CD4-positive, alpha-beta T cell (primary cell): Measurements from ENCODE around the gene MYRIP. TPM values are rescaled to one million over a fixed set of nuclear protein-coding genes. Genes with fewer than 3 reads are reported as not detected.

Source experiments
- ATAC-seq: fragments of 200-7000 bp; cut with Tn5 transposase; one replicate; pipeline ENCODE4 v1.10.0; 2022; ENCODE audit warnings: mild to moderate bottlenecking; ENCODE audit not compliant: poor library complexity
- CTCF ChIA-PET: fragments of 350-600 bp; sonication (Branson Sonifier 250); formaldehyde crosslinking; loops from one replicate; lab custom pipeline; 2021; ENCODE audit warnings: antibody characterized with exemption, inconsistent platforms; lab: Charles Lee
- POLR2A ChIA-PET: fragments of 350-600 bp; sonication (Branson Sonifier 250); formaldehyde crosslinking; loops from one replicate; lab custom pipeline; 2021; ENCODE audit warnings: antibody characterized with exemption, inconsistent platforms; lab: Charles Lee
- DNase-seq, 14 experiments: peaks; one replicate each; pipeline ENCODE4 v3.0.0-alpha.2; 2013 to 2020; ENCODE audit warnings: mixed read lengths in 2 of 14
- H3K27ac ChIP-seq, 2 donors: one replicate each; pipeline versions ENCODE4 v1.5.1 to v1.7.0; 2013; ENCODE audit warnings: low read length in 2 of 2, low read depth in 1 of 2, mild to moderate bottlenecking in 1 of 2
- H3K27me3 ChIP-seq, 2 experiments: 1 replicate in 1 of 2; 2 replicates in 1 of 2; pipeline versions ENCODE4 v1.6.1 to v1.7.0; 2013; ENCODE audit warnings: low read length in 2 of 2, control low read depth in 1 of 2, mild to moderate bottlenecking in 1 of 2, moderate library complexity in 1 of 2; ENCODE audit not compliant: insufficient read depth in 2 of 2, control insufficient read depth in 1 of 2
- H3K36me3 ChIP-seq: one replicate; pipeline ENCODE4 v1.6.1; 2013; ENCODE audit warnings: low read length, control low read depth; ENCODE audit not compliant: insufficient read depth
- H3K4me1 ChIP-seq: one replicate; pipeline ENCODE4 v1.6.1; 2013; ENCODE audit warnings: low read length, control low read depth; ENCODE audit not compliant: insufficient read depth
- H3K4me3 ChIP-seq: one replicate; pipeline ENCODE4 v1.5.1; 2013; ENCODE audit warnings: mild to moderate bottlenecking, low read length, moderate library complexity
- H3K9me3 ChIP-seq, 2 experiments: 1 replicate in 1 of 2; 2 replicates in 1 of 2; pipeline versions ENCODE4 v1.6.1 to v1.7.0; 2013; ENCODE audit warnings: low read length in 2 of 2, mild to moderate bottlenecking in 2 of 2, control low read depth in 1 of 2, moderate library complexity in 1 of 2; ENCODE audit not compliant: control insufficient read depth in 1 of 2, insufficient read depth in 1 of 2
- H3K27ac Mint-ChIP-seq: one replicate; pipeline ENCODE4 v1.8.0; 2020; ENCODE audit warnings: mixed read lengths
- H3K27me3 Mint-ChIP-seq: one replicate; pipeline ENCODE4 v1.8.0; 2021; ENCODE audit warnings: mixed read lengths
- H3K36me3 Mint-ChIP-seq: one replicate; pipeline ENCODE4 v1.8.0; 2021; ENCODE audit warnings: low read depth, mixed read lengths
- H3K4me1 Mint-ChIP-seq: one replicate; pipeline ENCODE4 v1.8.0; 2021; ENCODE audit warnings: low read depth, mixed read lengths
- H3K4me3 Mint-ChIP-seq: one replicate; pipeline ENCODE4 v1.8.0; 2020; ENCODE audit warnings: mild to moderate bottlenecking, mixed read lengths
- H3K9me3 Mint-ChIP-seq: one replicate; pipeline ENCODE4 v1.8.0; 2020; ENCODE audit warnings: mixed read lengths
- intact Hi-C, 2 experiments: fragments of 100-400 bp; cut with DNase I in 1 of 2; cut with micrococcal nuclease in 1 of 2; formaldehyde crosslinking; loops; one replicate each; pipeline versions ENCODE4 v1.15.1 to v1.9.0; 2023 to 2025; cut with DNase I, micrococcal nuclease
- total RNA-seq, 174 experiments: library from RNA in 2 of 174; stranded (reverse) in 2 of 174; gene quantifications; one replicate each; pipeline ENCODE4 v1.2.3 and lab custom pipeline; 2021 to 2026
- TF ChIP-seq, protein P1 (sequence below): fragments of 200-600 bp; IDR thresholded peaks from one replicate; pipeline ENCODE4 v1.8.0; 2022; ENCODE audit warnings: antibody characterized with exemption, mild to moderate bottlenecking

MYRIP gene
- total RNA-seq, 2 experiments from 2014 or later = not detected

DNA sequence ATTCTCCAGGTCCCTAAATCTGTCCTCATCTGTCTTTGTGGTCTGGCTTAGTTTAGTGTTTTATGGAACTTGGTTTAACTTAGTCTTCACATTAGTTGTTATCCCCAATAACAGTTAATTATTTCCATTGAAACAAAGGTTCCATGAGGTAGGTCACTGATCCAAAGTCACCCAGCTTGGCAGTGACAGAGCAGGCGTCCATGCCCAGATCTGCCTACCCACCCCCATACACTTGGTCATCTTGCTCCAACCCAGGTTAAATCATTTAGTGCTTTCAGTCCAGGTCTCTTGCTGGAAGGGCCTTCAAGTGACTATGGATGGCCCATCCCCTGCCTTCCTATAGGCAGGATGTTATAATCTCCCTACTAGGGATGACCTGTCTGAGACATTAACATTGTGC lies 127.4 kb downstream of the MYRIP start:
- no peak for ATAC-seq
- intact Hi-C loops = no loop called here
- H3K27ac ChIP-seq = no peak overlapping the region
- no peaks in the 10 kb centered on the region for H3K9me3 Mint-ChIP-seq
- H3K4me3 ChIP-seq = no peak overlapping the region
- no peak for DNase-seq
- H3K4me1 ChIP-seq = no peaks in the 10 kb centered on the region
- H3K36me3 ChIP-seq = no peaks in the 10 kb centered on the region
- H3K4me3 Mint-ChIP-seq = no peak overlapping the region
- POLR2A ChIA-PET = no interaction called here
- CTCF ChIA-PET = no interaction called here
- TF ChIP-seq, protein P1, sequence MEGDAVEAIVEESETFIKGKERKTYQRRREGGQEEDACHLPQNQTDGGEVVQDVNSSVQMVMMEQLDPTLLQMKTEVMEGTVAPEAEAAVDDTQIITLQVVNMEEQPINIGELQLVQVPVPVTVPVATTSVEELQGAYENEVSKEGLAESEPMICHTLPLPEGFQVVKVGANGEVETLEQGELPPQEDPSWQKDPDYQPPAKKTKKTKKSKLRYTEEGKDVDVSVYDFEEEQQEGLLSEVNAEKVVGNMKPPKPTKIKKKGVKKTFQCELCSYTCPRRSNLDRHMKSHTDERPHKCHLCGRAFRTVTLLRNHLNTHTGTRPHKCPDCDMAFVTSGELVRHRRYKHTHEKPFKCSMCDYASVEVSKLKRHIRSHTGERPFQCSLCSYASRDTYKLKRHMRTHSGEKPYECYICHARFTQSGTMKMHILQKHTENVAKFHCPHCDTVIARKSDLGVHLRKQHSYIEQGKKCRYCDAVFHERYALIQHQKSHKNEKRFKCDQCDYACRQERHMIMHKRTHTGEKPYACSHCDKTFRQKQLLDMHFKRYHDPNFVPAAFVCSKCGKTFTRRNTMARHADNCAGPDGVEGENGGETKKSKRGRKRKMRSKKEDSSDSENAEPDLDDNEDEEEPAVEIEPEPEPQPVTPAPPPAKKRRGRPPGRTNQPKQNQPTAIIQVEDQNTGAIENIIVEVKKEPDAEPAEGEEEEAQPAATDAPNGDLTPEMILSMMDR = no peak
- no peaks in the 10 kb centered on the region for H3K9me3 ChIP-seq
- H3K4me1 Mint-ChIP-seq = no peaks in the 10 kb centered on the region
- no peaks in the 10 kb centered on the region for H3K27me3 ChIP-seq
- H3K27me3 Mint-ChIP-seq = peaks cover 7% of the 10 kb centered on the region
- no peaks in the 10 kb centered on the region for H3K36me3 Mint-ChIP-seq
- no peak overlapping the region for H3K27ac Mint-ChIP-seq

- TF ChIP-seq, protein P1 = no peak
- Mint-ChIP-seq H3K36me3 (no peaks in the 10 kb centered on the region), H3K27ac (no peak overlapping the region), H3K27me3 (peaks cover 11% of the 10 kb centered on the region), H3K9me3 (no peaks in the 10 kb centered on the region), H3K4me1 (no peaks in the 10 kb centered on the region), H3K4me3 (no peak overlapping the region)
- no peak overlapping the region for H3K27ac ChIP-seq
- no peak overlapping the region for H3K4me3 ChIP-seq
- POLR2A ChIA-PET = no interaction called here
- H3K36me3 ChIP-seq = no peaks in the 10 kb centered on the region
- CTCF ChIA-PET = no interaction called here
- no peak for DNase-seq
- H3K4me1 ChIP-seq = no peaks in the 10 kb centered on the region
- no peak for ATAC-seq
- intact Hi-C loops = no loop called here
- H3K9me3 ChIP-seq = no peaks in the 10 kb centered on the region
- H3K27me3 ChIP-seq = no peaks in the 10 kb centered on the region
Observed at GRCh38 chr3:39937315-39937714, 127.9 kb downstream of the MYRIP start.

- ChIA-PET POLR2A (no interaction called here), CTCF (no interaction called here)
- H3K36me3 Mint-ChIP-seq = no peaks in the 10 kb centered on the region
- H3K4me1 Mint-ChIP-seq = no peaks in the 10 kb centered on the region
- H3K27me3 Mint-ChIP-seq = peaks cover 11% of the 10 kb centered on the region
- Histone ChIP-seq H3K9me3 (no peaks in the 10 kb centered on the region), H3K36me3 (no peaks in the 10 kb centered on the region), H3K27ac (no peak overlapping the region), H3K4me1 (no peaks in the 10 kb centered on the region), H3K27me3 (no peaks in the 10 kb centered on the region), H3K4me3 (no peak overlapping the region)
- intact Hi-C loops = no loop called here
- H3K9me3 Mint-ChIP-seq = no peaks in the 10 kb centered on the region
- no peak for ATAC-seq
- no peak for DNase-seq
- H3K4me3 Mint-ChIP-seq = no peak overlapping the region
- H3K27ac Mint-ChIP-seq = no peak overlapping the region
- TF ChIP-seq, protein P1 = no peak
Observed at GRCh38 chr3:39937874-39938273, 128.5 kb downstream of the MYRIP start.
